ENCODE measurements around the gene FST. TPM values are rescaled to one million over a fixed set of nuclear protein-coding genes. Genes with fewer than 3 reads are reported as not detected.

The FST gene
- total RNA-seq, 1 experiment from 2014 or later = 19.4 TPM

GRCh38 chr5:53479045-53479589 is 1.3 kb upstream of the FST start:
- H3K36me3 Mint-ChIP-seq (ENCODE audit: insufficient read depth, unreplicated experiment) = peaks cover 53% of the 10 kb centered on the region
- H3K9me3 Mint-ChIP-seq (ENCODE audit: low read depth, unreplicated experiment) = no peaks in the 10 kb centered on the region
- peak overlapping the region; percentile 29 for H3K27ac Mint-ChIP-seq (ENCODE audit: unreplicated experiment)
- no peak for DNase-seq
- CTCF ChIA-PET = no interaction called here
- no peak for TF ChIP-seq CTCF (IDR thresholded peaks at IDR 0.05; ENCODE audit: unreplicated experiment)
- peak overlapping the region; percentile 78 for H3K4me3 Mint-ChIP-seq (ENCODE audit: low read depth, unreplicated experiment)
- H3K27me3 Mint-ChIP-seq (ENCODE audit: unreplicated experiment) = no peaks in the 10 kb centered on the region
- intact Hi-C loops (cut with micrococcal nuclease; ENCODE audit: unreplicated experiment) = loop anchor here (2.0 to 5.0 kb wide), 6 partner anchors 47 to 740 kb away; no protein-coding TSS in a partner anchor
- H3K4me1 Mint-ChIP-seq (ENCODE audit: low read depth, unreplicated experiment) = peaks cover 15% of the 10 kb centered on the region
- no TSS peak for BruUV-seq (replicated peaks)

GRCh38 chr5:53479590-53480415 is 626 bp upstream of the FST start:
- BruUV-seq (replicated peaks) = TSS peak; percentile 78
- no peak for TF ChIP-seq CTCF (IDR thresholded peaks at IDR 0.05; ENCODE audit: unreplicated experiment)
- intact Hi-C loops (cut with micrococcal nuclease; ENCODE audit: unreplicated experiment) = loop anchor here (2.0 to 5.0 kb wide), 6 partner anchors 48 to 739 kb away; no protein-coding TSS in a partner anchor
- H3K4me3 Mint-ChIP-seq (ENCODE audit: low read depth, unreplicated experiment) = peak overlapping the region; percentile 78
- H3K27ac Mint-ChIP-seq (ENCODE audit: unreplicated experiment) = peak overlapping the region; percentile 29
- H3K36me3 Mint-ChIP-seq (ENCODE audit: insufficient read depth, unreplicated experiment) = peaks cover 53% of the 10 kb centered on the region
- peak; percentile 65 for DNase-seq
- CTCF ChIA-PET = interaction anchor here (0.6 kb wide), 1 partner anchor 34 kb away, joined by 3 read pairs; no protein-coding TSS in a partner anchor
- no peaks in the 10 kb centered on the region for H3K9me3 Mint-ChIP-seq (ENCODE audit: low read depth, unreplicated experiment)
- H3K4me1 Mint-ChIP-seq (ENCODE audit: low read depth, unreplicated experiment) = peaks cover 15% of the 10 kb centered on the region
- no peaks in the 10 kb centered on the region for H3K27me3 Mint-ChIP-seq (ENCODE audit: unreplicated experiment)

GRCh38 chr5:53481159-53481886 is 894 bp downstream of the FST start:
- Mint-ChIP-seq H3K27ac (ENCODE audit: unreplicated experiment) (peak overlapping the region; percentile 77), H3K36me3 (ENCODE audit: insufficient read depth, unreplicated experiment) (peaks cover 62% of the 10 kb centered on the region), H3K4me3 (ENCODE audit: low read depth, unreplicated experiment) (peak overlapping the region; percentile 78), H3K9me3 (ENCODE audit: low read depth, unreplicated experiment) (no peaks in the 10 kb centered on the region), H3K4me1 (ENCODE audit: low read depth, unreplicated experiment) (peaks cover 11% of the 10 kb centered on the region), H3K27me3 (ENCODE audit: unreplicated experiment) (no peaks in the 10 kb centered on the region)
- CTCF ChIA-PET = interaction anchor here (0.6 to 0.8 kb wide), 4 partner anchors 216 to 1475 kb away, joined by 3 to 4 read pairs (median 3); no protein-coding TSS in a partner anchor
- no peak for TF ChIP-seq CTCF (IDR thresholded peaks at IDR 0.05; ENCODE audit: unreplicated experiment)
- intact Hi-C loops (cut with micrococcal nuclease; ENCODE audit: unreplicated experiment) = no loop called here
- DNase-seq = no peak
- TSS peak; percentile 52 for BruUV-seq (replicated peaks)
